ENCODE results near the gene ATP9A. TPM values are rescaled to one million over a fixed set of nuclear protein-coding genes. Genes with fewer than 3 reads are reported as not detected.

ATP9A gene
- total and polyA plus RNA-seq, 2 of the 8 experiments (the other 6 are each of a cell fraction or from before 2014, with no cell fraction given): 5.0 to 6.4 TPM

DNA sequence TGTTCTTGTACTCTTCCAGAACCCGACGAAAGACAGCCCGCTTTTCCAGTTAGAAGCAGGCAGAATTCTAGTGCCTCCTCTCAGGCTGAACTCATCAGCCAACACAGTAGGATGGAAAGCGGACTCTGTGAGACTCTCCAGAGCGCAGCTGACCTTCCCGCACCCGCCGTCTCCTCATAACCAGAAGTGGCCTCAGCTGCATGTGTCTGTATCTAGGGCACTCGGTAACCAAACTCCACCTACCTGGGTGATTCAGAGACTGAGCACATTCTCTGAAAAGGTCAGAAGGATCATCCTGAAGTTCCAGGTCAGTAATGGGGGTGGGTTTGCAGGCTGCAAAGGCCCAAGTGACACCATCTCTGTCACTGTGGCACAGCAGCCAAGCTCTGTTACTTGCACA lies 158.9 kb downstream of the ATP9A start (continued):
- TF ChIP-seq, protein P1, sequence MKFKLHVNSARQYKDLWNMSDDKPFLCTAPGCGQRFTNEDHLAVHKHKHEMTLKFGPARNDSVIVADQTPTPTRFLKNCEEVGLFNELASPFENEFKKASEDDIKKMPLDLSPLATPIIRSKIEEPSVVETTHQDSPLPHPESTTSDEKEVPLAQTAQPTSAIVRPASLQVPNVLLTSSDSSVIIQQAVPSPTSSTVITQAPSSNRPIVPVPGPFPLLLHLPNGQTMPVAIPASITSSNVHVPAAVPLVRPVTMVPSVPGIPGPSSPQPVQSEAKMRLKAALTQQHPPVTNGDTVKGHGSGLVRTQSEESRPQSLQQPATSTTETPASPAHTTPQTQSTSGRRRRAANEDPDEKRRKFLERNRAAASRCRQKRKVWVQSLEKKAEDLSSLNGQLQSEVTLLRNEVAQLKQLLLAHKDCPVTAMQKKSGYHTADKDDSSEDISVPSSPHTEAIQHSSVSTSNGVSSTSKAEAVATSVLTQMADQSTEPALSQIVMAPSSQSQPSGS (IDR thresholded peaks at IDR 0.05; ENCODE audit: low read length): no peak

Measured in H1 (cell line).